ENCODE data around the gene KANSL1. TPM values are rescaled to one million over a fixed set of nuclear protein-coding genes. Genes with fewer than 3 reads are reported as not detected.

Gene KANSL1
- polyA plus RNA-seq, 1 of the 3 experiments (the other 2 are of a cell fraction), result 10.0 TPM

GRCh38 chr17:46171939-46172338, 21.3 kb downstream of the KANSL1 start:
- WGBS (ENCODE audit: low lambda C conversion rate), result 94% methylated on average over 14 of the region's 14 CpGs
- Histone ChIP-seq H3K9me2 (no peaks in the 10 kb centered on the region), H3K4me2 (no peak overlapping the region), H3K27ac (ENCODE audit: low read depth in 2 of 2, low read length in 1 of 2) (no peak overlapping the region), H3F3A (replicated peaks; ENCODE audit: insufficient read depth) (peaks cover 20% of the 10 kb centered on the region), H3K4me3 (ENCODE audit: low read depth in 2 of 2, low read length in 1 of 2) (no peak overlapping the region), H3K9me3 (no peaks in the 10 kb centered on the region), H2AFZ (ENCODE audit: low read depth) (no peak overlapping the region), H3K27me3 (ENCODE audit: insufficient read depth) (no peaks in the 10 kb centered on the region), H3K4me1 (ENCODE audit: control insufficient read depth in 1 of 2, insufficient read depth in 2 of 2, low read depth in 1 of 2, low read length in 1 of 2) (peaks cover 6 to 13% of the 10 kb centered on the region in 2 experiments; a peak in 3 of 4 replicates), H4K20me1 (ENCODE audit: insufficient read depth) (peaks cover 100% of the 10 kb centered on the region), H3K79me2 (ENCODE audit: insufficient read depth) (peaks cover 100% of the 10 kb centered on the region), H3K9ac (no peak overlapping the region), H3K36me3 (replicated peaks in 1 of 2; ENCODE audit: control insufficient read depth in 1 of 2, insufficient read depth in 2 of 2, low read length in 1 of 2) (peaks cover 41 to 50% of the 10 kb centered on the region in 2 experiments)
- CTCF ChIA-PET, result interaction anchor here (1.0 to 11.1 kb wide), 6 partner anchors 12 to 170 kb away, joined by 3 to 68 read pairs (median 4); partner anchors contain the start of gene KANSL1
- no peak for TF ChIP-seq TAF1 (IDR thresholded peaks at IDR 0.05; ENCODE audit: borderline replicate concordance, low read depth, low read length)
- TF ChIP-seq TCF12 (IDR thresholded peaks at IDR 0.05), result no peak
- no peak for TF ChIP-seq NFIC (IDR thresholded peaks at IDR 0.05; ENCODE audit: borderline replicate concordance)
- no peak for TF ChIP-seq SMC3 (IDR thresholded peaks at IDR 0.05; ENCODE audit: low read depth, low read length)
- TF ChIP-seq REST (IDR thresholded peaks at IDR 0.05; ENCODE audit: low read depth, low read length), result no peak
- TF ChIP-seq MXI1 (IDR thresholded peaks at IDR 0.05; ENCODE audit: low read depth, low read length), result no peak
- DNase-seq, result no peak
- POLR2A ChIA-PET, result no interaction called here

- ChIA-PET CTCF (interaction anchor here (1.7 to 11.1 kb wide), 3 partner anchors 22 to 126 kb away, joined by 4 to 68 read pairs (median 5); partner anchors contain the start of gene KANSL1), POLR2A (no interaction called here)
- no peak overlapping the region for H3K4me2 ChIP-seq
- no peaks in the 10 kb centered on the region for H3K9me3 ChIP-seq
- H3K9me2 ChIP-seq, result no peaks in the 10 kb centered on the region
- H3K4me1 ChIP-seq (ENCODE audit: control insufficient read depth in 1 of 2, insufficient read depth in 2 of 2, low read depth in 1 of 2, low read length in 1 of 2), result peaks cover 6 to 21% of the 10 kb centered on the region in 2 experiments; a peak in 3 of 4 replicates
- no peak overlapping the region for H3K4me3 ChIP-seq (ENCODE audit: low read depth in 2 of 2, low read length in 1 of 2)
- TF ChIP-seq FOXM1 (IDR thresholded peaks at IDR 0.05; ENCODE audit: low read depth), result no peak
- 0 out of 2 replicates have a peak, but pooled peaks have one; percentile 4 for TF ChIP-seq ELF1 (IDR thresholded peaks at IDR 0.05)
- H3K36me3 ChIP-seq (replicated peaks in 1 of 2; ENCODE audit: control insufficient read depth in 1 of 2, insufficient read depth in 2 of 2, low read length in 1 of 2), result peaks cover 41 to 57% of the 10 kb centered on the region in 2 experiments
- WGBS (ENCODE audit: low lambda C conversion rate), result 96% methylated on average over 11 of the region's 11 CpGs
- no peak for DNase-seq
- H3F3A ChIP-seq (replicated peaks; ENCODE audit: insufficient read depth), result peaks cover 20% of the 10 kb centered on the region
- no peak overlapping the region for H3K9ac ChIP-seq
- no peaks in the 10 kb centered on the region for H3K27me3 ChIP-seq (ENCODE audit: insufficient read depth)
- H2AFZ ChIP-seq (ENCODE audit: low read depth), result no peak overlapping the region
- no peak overlapping the region for H3K27ac ChIP-seq (ENCODE audit: low read depth in 2 of 2, low read length in 1 of 2)
- peaks cover 100% of the 10 kb centered on the region for H4K20me1 ChIP-seq (ENCODE audit: insufficient read depth)
- H3K79me2 ChIP-seq (ENCODE audit: insufficient read depth), result peaks cover 100% of the 10 kb centered on the region
Observed at GRCh38 chr17:46170639-46171429, 22.4 kb downstream of the KANSL1 start.
